NCI-H226 (cell line): ENCODE data around the gene CASZ1.

Experiments
- DNase-seq: peaks from one replicate; pipeline ENCODE4 v3.0.0-alpha.2; 2015

CASZ1 gene

GRCh38 chr1:10665226-10665625, 131.2 kb downstream of the CASZ1 start:
- no peak for DNase-seq

GRCh38 chr1:10664251-10664650, 132.2 kb downstream of the CASZ1 start:
- no peak for DNase-seq

- no peak for DNase-seq
These were observed 132.8 kb downstream of the CASZ1 start for GRCh38 chr1:10663678-10664035.

DNA sequence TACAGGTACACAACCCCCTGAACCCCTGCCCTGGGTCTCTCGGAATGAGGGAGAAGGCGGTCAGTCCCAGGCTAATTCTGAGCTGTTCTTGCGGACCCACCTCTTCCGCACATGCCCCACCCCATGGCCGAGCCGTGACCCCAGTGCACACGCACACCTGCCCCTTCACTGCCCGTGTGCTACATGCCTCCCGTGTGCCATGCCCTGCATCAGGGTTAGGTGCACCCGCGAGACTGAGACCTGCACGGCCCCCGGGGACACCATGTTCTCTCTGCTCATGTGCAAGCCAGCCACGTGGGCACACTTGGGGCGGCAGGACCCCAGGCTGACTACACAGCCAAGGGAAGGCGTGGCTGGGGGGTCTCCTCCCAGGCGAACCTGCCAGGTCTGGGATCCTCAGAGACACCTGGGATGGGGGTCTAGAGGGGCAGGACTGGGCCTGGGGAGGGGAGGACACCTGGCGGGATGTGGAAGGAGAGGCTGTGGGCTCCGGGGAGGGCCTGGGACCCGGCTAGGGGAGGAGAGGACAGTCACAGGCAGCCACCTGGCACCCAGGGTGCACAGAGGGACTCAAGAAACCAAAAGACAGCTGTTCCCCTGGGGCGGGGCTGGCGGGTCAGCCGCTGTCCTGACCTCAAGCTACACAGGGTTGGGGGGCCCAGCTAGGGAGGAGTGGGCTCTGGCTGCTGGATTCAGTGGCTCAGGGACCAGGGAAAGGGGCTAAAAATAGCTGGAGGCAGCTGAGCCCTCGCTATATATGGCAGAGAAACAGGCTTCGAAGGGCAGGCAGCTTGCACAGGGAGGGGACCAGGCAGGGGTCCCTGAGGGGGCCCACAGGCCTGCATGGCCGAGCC, 133.4 kb downstream of the CASZ1 start:
- DNase-seq, result no peak

DNA sequence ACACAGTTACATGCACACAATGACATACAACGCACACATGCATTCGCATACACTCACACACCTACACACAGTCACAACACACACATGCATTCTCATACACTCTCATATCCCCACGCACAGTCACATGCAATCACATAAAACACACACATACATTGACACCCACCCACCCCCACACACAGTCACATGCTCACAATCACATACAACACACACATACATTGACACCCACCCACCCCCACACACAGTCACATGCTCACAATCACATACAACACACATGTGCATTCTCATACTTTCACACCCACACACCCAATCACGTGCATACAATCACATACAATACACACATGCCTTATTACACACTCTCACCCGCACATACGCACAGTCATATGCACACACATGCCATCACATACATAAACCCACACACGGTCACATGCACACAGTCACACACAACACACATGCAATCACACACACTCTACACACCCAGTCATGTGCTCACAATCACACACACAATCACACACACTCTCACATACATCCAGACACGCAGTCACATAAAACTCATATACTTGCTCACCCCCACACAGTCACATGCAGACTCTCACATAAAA, 134.3 kb downstream of the CASZ1 start:
- no peak for DNase-seq

GRCh38 chr1:10661453-10661852, 135.0 kb downstream of the CASZ1 start:
- DNase-seq, result no peak

GRCh38 chr1:10659646-10660540, 136.6 kb downstream of the CASZ1 start:
- no peak for DNase-seq

GRCh38 chr1:10659218-10659617, 137.2 kb downstream of the CASZ1 start:
- DNase-seq, result no peak

GRCh38 chr1:10658396-10659066, 137.9 kb downstream of the CASZ1 start:
- DNase-seq, result no peak

- no peak for DNase-seq
These were observed 139.2 kb downstream of the CASZ1 start for GRCh38 chr1:10657088-10657847.

DNA sequence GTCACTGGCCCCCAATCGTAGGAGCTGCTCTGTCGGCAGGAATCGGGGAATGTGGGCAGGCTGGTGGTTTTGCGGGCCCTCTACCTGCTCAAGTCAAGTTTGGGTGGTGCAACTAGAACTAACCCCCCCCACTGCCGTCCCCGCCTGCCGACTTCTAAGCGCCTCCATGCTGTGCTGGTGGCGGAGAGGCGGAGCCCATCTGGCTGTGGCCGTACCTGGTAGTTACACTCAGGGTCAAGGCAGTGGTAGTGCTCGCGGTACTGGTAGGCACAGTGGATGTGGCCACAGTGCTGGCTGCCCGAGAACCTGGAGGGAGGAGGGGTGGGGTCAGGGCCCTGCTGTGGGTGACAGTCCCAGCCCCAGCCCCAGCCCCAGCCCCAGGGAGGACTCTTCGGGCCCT, 140.0 kb downstream of the CASZ1 start:
- DNase-seq, result no peak

DNA sequence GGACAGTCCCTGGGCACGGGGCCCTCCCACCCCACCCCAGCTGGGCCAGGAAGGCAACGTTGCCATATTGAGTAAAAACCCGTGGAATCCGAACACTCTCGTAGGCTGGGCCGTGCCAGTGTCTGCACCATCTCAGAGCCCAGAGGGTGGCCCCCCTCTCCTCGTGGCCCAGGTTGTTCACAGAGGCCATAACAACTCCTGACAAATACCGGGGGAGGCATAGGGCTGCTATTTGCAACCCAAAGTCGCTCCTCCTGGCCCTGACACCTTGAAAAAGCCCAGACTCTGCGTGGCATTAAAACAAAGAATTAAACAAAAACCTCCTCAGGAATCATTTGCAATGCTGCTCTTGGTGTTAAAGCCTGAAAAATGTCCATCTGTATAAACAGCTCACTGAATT, 141.4 kb downstream of the CASZ1 start:
- DNase-seq, result no peak

GRCh38 chr1:10653370-10654125, 142.9 kb downstream of the CASZ1 start:
- DNase-seq, result no peak

DNA sequence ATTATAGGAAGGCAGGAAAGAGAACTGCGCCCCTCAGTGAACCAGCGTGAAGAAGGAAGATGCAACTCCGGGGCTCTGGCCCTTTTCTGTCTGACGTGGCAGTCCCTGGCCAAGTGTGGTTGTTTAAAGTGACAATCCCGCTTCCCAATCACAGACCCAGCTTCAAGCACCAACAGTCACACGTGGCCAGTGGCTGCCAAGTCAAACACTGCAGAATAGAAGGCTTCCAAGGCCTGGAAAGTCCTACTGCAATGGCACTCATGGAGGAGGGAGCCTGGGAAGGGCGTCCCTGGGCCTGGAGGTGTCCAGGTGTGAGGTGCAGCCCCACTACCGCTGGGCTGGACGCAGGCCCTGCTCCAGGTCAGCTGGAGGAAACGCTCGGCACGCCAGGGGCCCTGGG, 143.8 kb downstream of the CASZ1 start:
- no peak for DNase-seq

- DNase-seq, result no peak
These were observed 144.7 kb downstream of the CASZ1 start for GRCh38 chr1:10651793-10652192.

- DNase-seq, result peak; percentile 55
These were observed 145.1 kb downstream of the CASZ1 start for GRCh38 chr1:10651389-10651766.

DNA sequence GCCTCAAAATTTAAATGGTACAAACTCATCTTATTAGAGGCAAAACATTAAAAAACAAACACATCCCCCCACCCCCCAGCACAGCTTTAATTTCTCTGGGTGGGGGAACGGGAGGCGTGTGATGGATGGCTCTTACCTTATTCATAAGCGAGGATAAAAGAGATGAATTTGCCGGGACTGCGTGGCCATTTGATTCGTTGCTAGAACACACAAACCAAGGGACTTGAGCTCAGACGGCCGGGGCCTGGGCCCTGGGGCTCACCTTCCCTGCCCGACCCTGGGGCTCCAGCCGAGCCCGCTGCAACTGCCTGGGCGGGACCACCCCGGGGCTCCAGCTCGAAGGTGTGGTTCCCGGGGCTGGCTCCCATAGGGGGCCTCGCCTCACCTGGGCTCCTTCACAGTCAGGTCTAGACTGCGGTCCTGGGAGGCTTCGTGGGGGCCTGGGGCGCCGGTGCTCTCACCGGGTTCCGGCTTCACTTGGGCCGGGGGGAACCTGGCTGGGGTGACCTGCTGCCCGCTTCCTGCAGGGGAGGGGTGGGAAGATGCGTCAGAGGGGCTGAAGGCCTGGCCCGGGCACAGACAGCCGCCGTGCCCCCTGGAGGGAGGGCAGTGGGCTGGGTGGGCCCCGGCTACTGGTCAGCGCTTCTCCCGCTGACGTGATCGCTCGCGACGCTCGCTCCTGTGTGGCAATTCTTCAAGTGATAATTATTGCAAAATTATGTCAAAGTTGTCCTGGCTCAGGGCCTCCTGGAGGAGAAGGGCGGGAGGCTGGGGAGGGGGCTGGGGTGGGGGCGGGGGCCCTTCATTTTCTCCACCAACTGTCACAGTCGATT, 145.7 kb downstream of the CASZ1 start:
- no peak for DNase-seq

DNA sequence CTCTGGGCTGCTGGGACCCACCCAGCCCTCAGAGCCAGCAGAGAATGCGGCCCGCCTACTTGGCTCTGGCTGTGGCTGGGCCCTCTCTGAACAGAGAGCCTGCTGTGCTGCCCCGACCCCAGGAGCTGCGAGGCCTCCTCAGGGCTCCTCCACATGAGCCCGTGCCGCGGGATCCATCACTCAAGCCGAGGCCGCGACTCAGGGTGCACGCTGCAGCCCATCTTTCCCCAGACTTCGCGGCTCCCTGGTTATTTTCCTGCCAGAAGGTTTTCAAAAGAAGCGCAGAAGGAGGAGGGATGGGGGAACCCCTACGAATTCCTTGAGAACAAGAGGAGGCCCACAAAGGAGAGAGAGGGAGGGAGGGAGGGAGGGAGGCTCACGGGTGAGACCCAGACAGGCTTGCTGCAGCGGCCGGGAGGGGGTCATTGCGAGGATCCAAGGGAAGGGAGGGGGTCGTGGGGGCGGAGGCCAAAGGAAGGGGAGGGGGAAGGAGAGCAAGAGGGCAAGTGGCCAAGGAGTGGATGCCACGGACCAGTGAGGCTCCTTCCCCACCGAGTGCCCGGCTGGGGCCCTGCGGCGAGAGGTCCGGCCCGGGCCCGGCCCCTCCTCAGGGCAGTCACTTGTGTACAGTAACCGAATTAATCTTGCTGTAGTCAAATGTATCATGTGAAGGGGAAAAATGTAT, 146.8 kb downstream of the CASZ1 start:
- no peak for DNase-seq

GRCh38 chr1:10648689-10649516, 147.5 kb downstream of the CASZ1 start:
- DNase-seq, result no peak
